Fibroblast of skin of left quadriceps (primary cell): ENCODE results near the gene SLC66A1.

ENCODE experiments used
- DNase-seq, 2 experiments: peaks; one replicate each; pipeline ENCODE4 v3.0.0-alpha.2; 2013; ENCODE audit warnings: low read depth in 2 of 2

SLC66A1 gene

DNA sequence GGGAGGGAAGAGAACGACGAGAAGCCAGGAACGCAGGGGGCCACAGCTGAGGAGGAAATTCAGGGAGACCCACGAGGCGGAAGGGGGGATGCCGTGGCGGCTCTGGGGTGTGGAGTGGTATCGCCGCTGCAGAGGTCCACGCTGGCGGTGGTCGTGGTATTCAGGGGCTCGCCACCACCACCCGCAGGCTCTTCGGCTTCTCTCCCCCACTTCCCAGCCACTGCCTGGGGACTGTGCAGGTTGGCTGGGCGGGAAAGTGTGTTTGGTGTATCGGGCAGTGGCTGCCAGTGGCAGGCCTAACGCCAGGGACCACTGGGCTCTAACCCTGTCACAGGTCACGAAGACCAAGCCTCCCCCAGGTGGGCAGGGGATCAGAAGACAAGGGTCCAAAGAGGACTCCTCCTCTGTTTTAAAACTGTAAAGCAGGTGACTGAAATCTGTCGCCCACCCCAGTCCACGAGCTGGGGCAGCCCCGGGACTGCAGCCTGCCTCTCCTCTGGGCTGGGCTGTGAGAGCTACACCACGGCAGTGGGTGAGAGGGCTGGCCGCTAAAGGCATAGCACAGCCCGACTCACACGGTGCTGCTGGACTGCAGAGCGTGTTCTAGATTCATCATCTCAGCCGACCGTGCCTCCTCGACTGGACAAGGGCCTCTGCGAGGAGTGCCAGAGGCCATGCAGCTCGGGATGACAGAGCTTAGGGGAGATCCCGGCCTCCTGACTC, 30.9 kb downstream of the SLC66A1 start:
- no peak for DNase-seq

- DNase-seq = no peak
Observed at GRCh38 chr1:19343617-19344350, 31.7 kb downstream of the SLC66A1 start.

- no peak for DNase-seq
Observed at GRCh38 chr1:19344372-19344810, 32.3 kb downstream of the SLC66A1 start.

- no peak for DNase-seq
Observed at GRCh38 chr1:19344831-19345230, 32.7 kb downstream of the SLC66A1 start.

DNA sequence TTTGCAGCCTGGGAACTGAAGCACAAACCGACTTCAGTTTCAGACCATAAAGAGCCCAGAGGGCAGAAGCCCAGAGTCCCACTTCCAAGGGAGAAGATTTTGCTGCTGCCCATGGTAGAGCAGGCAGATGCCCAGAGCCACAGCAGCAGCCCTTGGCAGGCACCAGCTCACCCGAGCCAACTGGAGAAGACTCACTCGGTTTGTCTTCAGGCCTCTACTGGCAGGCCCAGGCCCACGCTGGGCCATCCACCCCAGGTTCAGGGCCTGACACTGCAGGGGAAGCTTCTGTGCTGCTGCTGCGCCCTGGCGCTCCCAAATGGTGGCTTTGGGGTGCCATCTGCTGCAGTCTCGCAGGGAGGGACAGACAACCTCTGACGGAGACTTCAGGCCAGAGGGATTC, 33.3 kb downstream of the SLC66A1 start:
- DNase-seq = no peak

GRCh38 chr1:19346026-19346425, 33.9 kb downstream of the SLC66A1 start:
- DNase-seq = no peak

- DNase-seq = no peak
Observed at GRCh38 chr1:19347533-19348172, 35.5 kb downstream of the SLC66A1 start.

DNA sequence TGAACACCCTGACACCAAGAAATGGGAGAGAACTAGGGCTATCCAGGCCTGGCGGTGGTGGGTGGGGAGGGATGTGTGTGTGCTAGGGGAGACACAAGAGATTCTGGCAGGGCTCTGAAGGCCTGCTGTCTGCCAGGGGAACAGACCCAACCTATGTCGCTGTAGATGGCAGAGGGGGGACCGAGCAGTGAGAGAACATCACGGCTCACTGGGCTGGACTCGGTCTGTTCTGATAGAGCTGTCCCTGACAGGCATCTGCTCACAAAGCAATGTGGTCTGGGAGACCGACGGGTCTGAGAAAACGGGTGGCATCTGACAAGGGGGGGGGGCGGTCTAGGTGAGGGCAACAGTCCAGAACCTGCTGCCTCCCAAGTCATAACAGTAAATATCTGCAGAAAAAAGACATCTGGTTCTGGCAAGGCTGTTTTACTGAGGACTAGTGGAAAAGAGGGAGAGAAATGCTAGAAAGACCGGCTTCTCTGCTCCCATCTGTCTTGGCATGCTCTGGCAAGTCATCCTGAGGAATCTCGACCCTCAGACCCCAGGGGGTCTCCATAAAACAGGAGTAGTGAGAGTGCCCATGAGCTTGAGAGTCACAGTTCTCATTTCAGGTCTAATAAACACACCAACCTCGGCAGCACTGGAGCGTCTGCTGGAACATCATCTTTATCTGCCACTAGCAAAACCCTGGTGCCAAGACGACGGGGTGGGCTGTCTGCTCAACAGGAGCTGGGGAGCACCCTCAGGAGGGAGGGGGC, 36.5 kb downstream of the SLC66A1 start:
- DNase-seq = no peak

- DNase-seq = no peak
Observed at GRCh38 chr1:19349999-19350398, 37.9 kb downstream of the SLC66A1 start.

- DNase-seq = no peak
Observed at GRCh38 chr1:19350566-19350965, 38.4 kb downstream of the SLC66A1 start.

DNA sequence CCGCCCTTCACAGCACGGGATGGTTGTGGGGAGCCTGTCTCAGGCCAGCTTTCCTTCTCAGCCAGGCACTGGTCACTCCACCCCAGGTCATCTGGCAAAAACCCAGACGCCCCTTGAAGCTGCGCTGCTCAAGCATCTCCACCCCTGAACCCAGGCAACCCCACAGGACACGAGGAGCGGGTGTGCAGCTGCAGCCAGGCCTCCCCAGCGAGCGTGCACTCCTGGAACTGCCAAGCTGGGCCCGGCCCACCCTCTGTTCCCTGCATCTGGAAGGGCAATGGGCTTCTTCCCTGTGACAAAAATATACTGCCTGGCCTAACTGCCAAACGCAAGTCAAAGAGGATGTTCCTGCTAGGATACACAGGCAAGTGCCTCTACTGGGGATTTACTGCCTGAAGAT, 39.7 kb downstream of the SLC66A1 start:
- no peak for DNase-seq

DNA sequence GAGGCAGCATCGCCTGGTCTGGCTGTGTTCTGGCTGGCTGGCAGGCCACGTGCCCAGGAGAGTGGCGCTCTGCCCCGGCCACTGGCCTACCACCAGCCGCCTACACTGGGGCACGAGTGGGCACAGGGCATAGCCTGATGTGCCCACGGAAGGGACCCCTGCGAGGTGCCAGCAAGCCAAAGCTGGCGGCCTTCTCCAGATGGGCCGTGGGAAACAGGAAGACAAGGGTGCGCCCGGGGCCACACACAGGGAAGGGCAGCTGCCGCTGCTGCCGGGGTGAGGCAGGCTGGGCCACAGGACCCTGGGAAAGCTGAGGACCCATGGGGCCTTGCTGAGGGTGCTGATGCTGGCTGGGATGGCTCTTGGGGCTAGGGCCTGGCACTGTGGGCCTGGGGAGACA, 40.7 kb downstream of the SLC66A1 start:
- DNase-seq = no peak

GRCh38 chr1:19353596-19353995, 41.5 kb downstream of the SLC66A1 start:
- no peak for DNase-seq

DNA sequence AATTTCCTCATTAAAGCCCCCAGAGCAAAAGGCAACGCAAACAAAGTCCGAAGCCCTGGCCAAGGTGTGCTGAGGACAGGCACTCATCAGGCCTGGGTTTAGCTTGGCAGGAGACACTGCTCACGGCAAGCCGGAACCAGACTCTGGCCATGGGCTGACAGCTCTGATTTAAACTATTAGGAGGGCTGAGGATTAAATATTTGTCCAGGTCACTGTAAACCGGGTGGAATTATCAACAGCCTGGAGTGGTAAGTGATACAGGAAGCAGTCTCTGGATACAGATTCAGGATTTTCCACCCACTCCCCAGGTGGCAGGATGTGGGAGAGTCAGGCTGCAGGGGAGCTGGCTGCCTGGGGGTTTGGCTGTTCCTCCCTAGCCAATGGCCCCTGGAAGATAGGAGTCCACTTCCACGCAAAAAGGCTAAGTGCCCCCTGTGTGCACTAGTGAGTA, 42.4 kb downstream of the SLC66A1 start:
- DNase-seq = no peak

GRCh38 chr1:19356266-19356665, 44.1 kb downstream of the SLC66A1 start:
- no peak for DNase-seq

- DNase-seq = no peak
Observed at GRCh38 chr1:19357299-19357986, 45.3 kb downstream of the SLC66A1 start.

GRCh38 chr1:19358710-19359109, 46.6 kb downstream of the SLC66A1 start:
- no peak for DNase-seq

DNA sequence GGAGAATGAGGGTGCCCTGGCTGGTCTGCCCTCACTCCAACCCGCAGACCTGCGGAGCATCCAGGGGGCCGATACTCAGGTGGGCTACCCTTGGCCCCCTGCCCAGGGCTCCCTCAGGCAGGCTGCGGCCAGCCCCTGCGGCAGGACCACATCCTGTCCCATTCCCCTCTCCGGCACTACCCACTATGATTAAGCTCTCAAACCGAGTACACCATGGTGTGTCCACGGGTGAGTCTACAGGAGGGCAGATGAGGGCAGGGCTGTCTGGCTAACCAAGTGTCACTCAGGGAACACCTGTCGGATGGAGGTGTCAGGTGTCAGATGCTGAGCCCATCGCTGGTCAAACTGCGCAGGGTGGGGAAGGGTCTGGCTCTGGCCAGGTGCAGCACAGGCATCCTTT, 47.2 kb downstream of the SLC66A1 start:
- DNase-seq = no peak

GRCh38 chr1:19360016-19360415, 47.9 kb downstream of the SLC66A1 start:
- no peak for DNase-seq

- DNase-seq = no peak
Observed at GRCh38 chr1:19360432-19360831, 48.3 kb downstream of the SLC66A1 start.

GRCh38 chr1:19360843-19361610, 48.9 kb downstream of the SLC66A1 start:
- DNase-seq = no peak
